ENCODE data around the gene TYK2.
"Not testable (repeated sequence)": the region's sequence is repeated elsewhere in the genome, so short reads cannot be mapped to it uniquely, and the experiment has no call there.

TYK2 gene

DNA sequence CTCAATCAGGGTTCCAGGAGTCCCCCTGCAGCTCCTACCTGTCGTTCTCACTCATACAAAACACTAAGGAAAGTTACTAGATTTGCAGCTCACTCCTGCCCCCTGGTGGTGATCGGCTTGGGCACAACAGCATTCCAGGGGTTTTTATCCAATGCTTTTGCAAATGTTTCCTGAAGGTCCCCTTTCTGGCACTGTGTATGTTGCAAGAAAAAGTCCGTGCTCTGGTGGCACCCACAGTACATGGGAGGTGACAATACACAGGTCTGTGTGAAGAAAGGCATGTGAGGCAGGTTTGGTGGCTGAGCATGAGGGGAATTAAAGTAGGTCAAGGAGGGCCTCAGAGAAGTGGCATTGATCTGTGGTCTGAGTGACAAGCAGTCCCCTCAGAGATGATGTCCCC is 8.6 kb upstream of the TYK2 start:
- H3K36me3 Mint-ChIP-seq (ENCODE audit: low read depth): peaks cover 15% of the 10 kb centered on the region
- DNase-seq: peak; percentile 95
- H3K9me3 Mint-ChIP-seq: no peaks in the 10 kb centered on the region
- no peak overlapping the region for H3K27ac Mint-ChIP-seq
- TF ChIP-seq, protein P1, sequence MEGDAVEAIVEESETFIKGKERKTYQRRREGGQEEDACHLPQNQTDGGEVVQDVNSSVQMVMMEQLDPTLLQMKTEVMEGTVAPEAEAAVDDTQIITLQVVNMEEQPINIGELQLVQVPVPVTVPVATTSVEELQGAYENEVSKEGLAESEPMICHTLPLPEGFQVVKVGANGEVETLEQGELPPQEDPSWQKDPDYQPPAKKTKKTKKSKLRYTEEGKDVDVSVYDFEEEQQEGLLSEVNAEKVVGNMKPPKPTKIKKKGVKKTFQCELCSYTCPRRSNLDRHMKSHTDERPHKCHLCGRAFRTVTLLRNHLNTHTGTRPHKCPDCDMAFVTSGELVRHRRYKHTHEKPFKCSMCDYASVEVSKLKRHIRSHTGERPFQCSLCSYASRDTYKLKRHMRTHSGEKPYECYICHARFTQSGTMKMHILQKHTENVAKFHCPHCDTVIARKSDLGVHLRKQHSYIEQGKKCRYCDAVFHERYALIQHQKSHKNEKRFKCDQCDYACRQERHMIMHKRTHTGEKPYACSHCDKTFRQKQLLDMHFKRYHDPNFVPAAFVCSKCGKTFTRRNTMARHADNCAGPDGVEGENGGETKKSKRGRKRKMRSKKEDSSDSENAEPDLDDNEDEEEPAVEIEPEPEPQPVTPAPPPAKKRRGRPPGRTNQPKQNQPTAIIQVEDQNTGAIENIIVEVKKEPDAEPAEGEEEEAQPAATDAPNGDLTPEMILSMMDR (IDR thresholded peaks at IDR 0.05): peak; percentile 94
- H3K4me3 Mint-ChIP-seq: no peak overlapping the region
- H3K27me3 Mint-ChIP-seq (ENCODE audit: low read depth, poor library complexity): peaks cover 12% of the 10 kb centered on the region
- no peaks in the 10 kb centered on the region for H3K4me1 Mint-ChIP-seq

DNA sequence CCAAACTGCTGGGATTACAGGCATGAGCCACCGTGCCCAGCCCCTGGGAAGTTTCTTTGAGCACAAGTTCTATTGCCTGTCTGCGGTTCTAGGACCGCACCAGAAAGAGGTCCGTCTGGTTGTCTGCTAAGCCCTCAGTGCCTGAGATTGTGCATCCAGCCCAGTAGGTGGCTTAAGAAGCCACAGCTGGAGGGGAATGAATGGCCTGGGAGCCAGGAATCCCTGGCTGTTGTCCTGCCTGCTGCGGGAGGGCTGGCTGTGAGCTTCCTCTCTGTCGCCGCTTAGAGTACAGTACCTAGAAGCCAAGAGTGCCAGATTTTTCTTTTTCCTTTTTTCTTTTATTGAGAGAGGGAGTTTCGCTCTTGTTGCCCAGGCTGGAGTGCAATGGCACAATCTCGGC is 4.2 kb upstream of the TYK2 start:
- no peak overlapping the region for H3K27ac Mint-ChIP-seq
- TF ChIP-seq, protein P1 (IDR thresholded peaks at IDR 0.05): no peak
- H3K4me1 Mint-ChIP-seq: peaks cover 18% of the 10 kb centered on the region
- peaks cover 20% of the 10 kb centered on the region for H3K27me3 Mint-ChIP-seq (ENCODE audit: low read depth, poor library complexity)
- DNase-seq: no peak
- no peaks in the 10 kb centered on the region for H3K36me3 Mint-ChIP-seq (ENCODE audit: low read depth)
- no peak overlapping the region for H3K4me3 Mint-ChIP-seq
- no peaks in the 10 kb centered on the region for H3K9me3 Mint-ChIP-seq

DNA sequence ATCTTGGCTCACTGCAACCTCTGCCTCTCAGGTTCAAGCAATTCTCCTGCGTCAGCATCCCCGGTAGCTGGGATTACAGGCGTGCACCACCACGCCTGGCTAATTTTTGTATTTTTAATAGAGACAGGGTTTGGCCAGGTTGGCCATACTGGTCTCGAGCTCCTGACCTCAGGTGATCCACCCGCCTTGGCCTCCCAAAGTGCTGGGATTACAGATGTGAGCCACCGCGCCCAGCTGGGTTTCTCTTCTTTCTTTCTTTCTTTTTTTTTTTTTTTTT is 2.8 kb upstream of the TYK2 start:
- peaks cover 20% of the 10 kb centered on the region for H3K27me3 Mint-ChIP-seq (ENCODE audit: low read depth, poor library complexity)
- peaks cover 20% of the 10 kb centered on the region for H3K4me1 Mint-ChIP-seq
- H3K4me3 Mint-ChIP-seq: not testable (repeated sequence)

DNA sequence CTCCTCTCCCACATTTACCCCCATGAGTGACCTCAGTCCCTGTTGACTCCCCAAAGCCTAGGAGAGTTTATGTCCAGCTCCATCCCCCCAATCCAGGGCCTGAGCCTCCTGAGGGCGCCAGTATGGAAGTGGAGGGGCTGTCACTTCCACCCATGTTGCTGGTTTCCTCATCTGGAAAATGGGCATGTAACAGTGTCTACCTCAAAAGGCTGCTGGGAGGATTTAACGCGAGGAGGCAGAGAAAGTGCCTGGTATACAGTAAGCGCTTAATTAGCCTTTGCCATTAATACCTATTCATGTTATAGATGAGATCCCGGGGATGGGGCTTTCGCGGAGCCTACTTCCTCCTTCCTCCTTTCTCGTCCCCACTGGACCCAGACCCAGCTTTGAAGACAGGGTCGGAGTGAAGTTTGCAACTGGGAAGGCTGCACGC is 476 bp downstream of the TYK2 start:
- peaks cover 19% of the 10 kb centered on the region for H3K36me3 Mint-ChIP-seq (ENCODE audit: low read depth)
- H3K27ac Mint-ChIP-seq: no peak overlapping the region
- peaks cover 13% of the 10 kb centered on the region for H3K27me3 Mint-ChIP-seq (ENCODE audit: low read depth, poor library complexity)

More for the DNA sequence above, 2.8 kb upstream of the TYK2 start:
- H3K36me3 Mint-ChIP-seq (ENCODE audit: low read depth); H3K9me3 Mint-ChIP-seq; DNase-seq; H3K27ac Mint-ChIP-seq: not testable (repeated sequence)

DNA sequence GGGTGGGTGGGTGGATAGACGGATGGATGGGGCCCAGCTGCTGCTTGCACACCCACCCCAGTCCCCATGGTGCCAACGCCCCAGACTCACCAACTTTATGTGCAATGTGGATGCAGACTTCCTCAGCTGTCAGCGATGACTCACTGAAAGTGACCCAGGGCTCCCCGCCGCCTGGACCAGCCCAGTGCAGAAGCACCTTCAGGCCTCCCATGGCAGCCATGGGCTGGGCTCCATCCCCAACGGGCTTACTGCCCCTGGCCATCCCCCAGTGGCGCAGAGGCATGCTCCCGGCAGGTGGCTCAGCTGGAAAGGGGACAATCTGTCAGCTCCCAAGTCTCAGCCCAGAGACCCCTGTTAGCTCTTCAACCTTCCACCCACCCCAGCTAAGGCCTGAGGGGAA is 2.2 kb downstream of the TYK2 start:
- Mint-ChIP-seq H3K4me1 (peaks cover 20% of the 10 kb centered on the region), H3K4me3 (no peak overlapping the region), H3K27me3 (ENCODE audit: low read depth, poor library complexity) (peaks cover 6% of the 10 kb centered on the region), H3K9me3 (no peaks in the 10 kb centered on the region), H3K27ac (no peak overlapping the region), H3K36me3 (ENCODE audit: low read depth) (peaks cover 26% of the 10 kb centered on the region)
- TF ChIP-seq, protein P1 (IDR thresholded peaks at IDR 0.05): no peak
- no peak for DNase-seq

More for the DNA sequence above, 476 bp downstream of the TYK2 start:
- no peaks in the 10 kb centered on the region for H3K9me3 Mint-ChIP-seq
- H3K4me3 Mint-ChIP-seq: peak overlapping the region; percentile 97
- peaks cover 20% of the 10 kb centered on the region for H3K4me1 Mint-ChIP-seq
- no peak for DNase-seq
- TF ChIP-seq, protein P1 (IDR thresholded peaks at IDR 0.05): no peak

DNA sequence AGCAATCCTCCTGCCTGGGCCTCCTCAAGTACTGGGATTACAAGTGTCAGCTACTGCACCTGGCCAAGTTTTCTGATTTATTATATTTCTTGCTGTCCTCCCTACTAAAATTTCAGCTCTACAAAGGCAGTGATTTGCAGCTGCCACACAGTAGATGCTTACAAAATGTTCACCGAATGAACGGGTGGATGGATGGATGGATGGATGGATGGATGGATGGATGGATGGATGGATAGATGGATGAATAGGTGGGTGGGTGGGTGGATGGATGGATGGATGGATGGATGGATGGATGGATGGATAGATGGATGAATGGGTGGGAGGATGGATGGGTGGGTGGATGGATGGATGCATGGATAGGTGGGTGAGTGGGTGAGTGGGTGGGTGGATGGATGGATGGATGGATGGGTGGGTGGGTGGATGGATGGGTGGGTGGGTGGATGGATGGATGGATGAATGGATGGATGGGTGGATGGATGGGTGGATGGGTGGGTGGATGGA is 3.2 kb downstream of the TYK2 start:
- H3K36me3 Mint-ChIP-seq (ENCODE audit: low read depth): peaks cover 26% of the 10 kb centered on the region
- peak overlapping the region; percentile 75 for H3K27ac Mint-ChIP-seq
- H3K27me3 Mint-ChIP-seq (ENCODE audit: low read depth, poor library complexity); H3K9me3 Mint-ChIP-seq; H3K4me3 Mint-ChIP-seq; DNase-seq: not testable (repeated sequence)
- H3K4me1 Mint-ChIP-seq: peaks cover 20% of the 10 kb centered on the region

DNA sequence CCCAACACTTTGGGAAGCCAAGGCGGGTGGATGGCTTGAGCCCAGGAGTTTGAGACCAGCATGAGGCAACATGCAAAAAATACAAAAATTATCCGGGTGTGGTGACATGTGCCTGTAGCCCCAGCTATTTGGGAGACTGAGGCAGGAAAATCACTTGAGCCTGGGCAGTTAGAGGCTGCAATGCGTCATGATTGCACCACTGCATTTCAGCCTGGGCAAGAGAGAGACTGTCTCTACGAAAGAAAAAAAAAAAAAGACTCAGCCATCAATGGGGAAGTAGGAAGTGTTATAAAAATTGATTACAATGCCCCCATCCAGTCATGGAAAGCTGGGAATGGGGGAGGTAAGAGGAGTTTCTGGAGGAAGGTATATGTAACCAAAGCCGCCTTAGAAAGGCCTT is 5.4 kb downstream of the TYK2 start:
- peaks cover 2% of the 10 kb centered on the region for H3K27me3 Mint-ChIP-seq (ENCODE audit: low read depth, poor library complexity)
- H3K27ac Mint-ChIP-seq: no peak overlapping the region
- no peak for DNase-seq
- H3K4me3 Mint-ChIP-seq: no peak overlapping the region
- H3K36me3 Mint-ChIP-seq (ENCODE audit: low read depth): peaks cover 26% of the 10 kb centered on the region
- TF ChIP-seq, protein P1 (IDR thresholded peaks at IDR 0.05): no peak
- no peaks in the 10 kb centered on the region for H3K9me3 Mint-ChIP-seq
- H3K4me1 Mint-ChIP-seq: peaks cover 6% of the 10 kb centered on the region
